AG04449 (cell line): ENCODE data around the gene AOPEP.

Experiments
- CTCF ChIA-PET: fragments of 350-600 bp; formaldehyde crosslinking; extraction: SDS; loops from one replicate; lab custom pipeline; 2021; ENCODE audit warnings: antibody characterized with exemption; lab: Yijun Ruan, JAX
- POLR2A ChIA-PET: fragments of 400-600, 350-600 bp; formaldehyde crosslinking; extraction: SDS; loops from one replicate; lab custom pipeline; 2020; ENCODE audit warnings: antibody characterized with exemption, inconsistent platforms; lab: Yijun Ruan, JAX
- DNase-seq: peaks from one replicate; pipeline ENCODE4 v3.0.0-alpha.2; 2010; ENCODE audit warnings: low read depth, low spot score
- H3K4me3 ChIP-seq: 2 replicates; pipeline ENCODE4 v1.5.1; 2011; ENCODE audit warnings: low read depth, mild to moderate bottlenecking, control low read depth, low read length
- TF ChIP-seq, protein P1 (sequence below): IDR thresholded peaks from one replicate; pipeline ENCODE4 v1.5.1; 2011; ENCODE audit warnings: mild to moderate bottlenecking, moderate library complexity, low read length, control low read depth, inconsistent platforms; ENCODE audit not compliant: insufficient read depth; ENCODE audit errors: missing control alignments

Gene AOPEP

DNA sequence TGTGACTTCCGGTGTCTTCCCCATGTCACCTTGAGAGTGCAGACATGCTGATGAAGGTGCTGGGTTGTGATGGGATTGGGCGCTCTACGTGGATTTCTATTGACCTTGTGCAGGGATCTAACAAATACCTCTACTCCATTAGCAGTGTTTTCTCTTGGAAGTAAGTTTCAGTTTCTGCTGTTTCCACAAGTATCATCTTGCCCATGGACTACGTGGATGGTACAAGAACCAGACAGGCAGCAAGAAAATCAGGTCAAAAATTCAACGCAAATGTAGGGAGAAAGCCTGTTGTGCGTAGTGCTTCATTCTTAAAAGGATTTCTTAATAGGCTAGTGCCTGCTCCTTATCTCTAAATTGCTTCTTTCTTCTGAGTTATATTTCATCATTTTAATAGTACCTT, 60.8 kb downstream of the AOPEP start:
- TF ChIP-seq, protein P1, sequence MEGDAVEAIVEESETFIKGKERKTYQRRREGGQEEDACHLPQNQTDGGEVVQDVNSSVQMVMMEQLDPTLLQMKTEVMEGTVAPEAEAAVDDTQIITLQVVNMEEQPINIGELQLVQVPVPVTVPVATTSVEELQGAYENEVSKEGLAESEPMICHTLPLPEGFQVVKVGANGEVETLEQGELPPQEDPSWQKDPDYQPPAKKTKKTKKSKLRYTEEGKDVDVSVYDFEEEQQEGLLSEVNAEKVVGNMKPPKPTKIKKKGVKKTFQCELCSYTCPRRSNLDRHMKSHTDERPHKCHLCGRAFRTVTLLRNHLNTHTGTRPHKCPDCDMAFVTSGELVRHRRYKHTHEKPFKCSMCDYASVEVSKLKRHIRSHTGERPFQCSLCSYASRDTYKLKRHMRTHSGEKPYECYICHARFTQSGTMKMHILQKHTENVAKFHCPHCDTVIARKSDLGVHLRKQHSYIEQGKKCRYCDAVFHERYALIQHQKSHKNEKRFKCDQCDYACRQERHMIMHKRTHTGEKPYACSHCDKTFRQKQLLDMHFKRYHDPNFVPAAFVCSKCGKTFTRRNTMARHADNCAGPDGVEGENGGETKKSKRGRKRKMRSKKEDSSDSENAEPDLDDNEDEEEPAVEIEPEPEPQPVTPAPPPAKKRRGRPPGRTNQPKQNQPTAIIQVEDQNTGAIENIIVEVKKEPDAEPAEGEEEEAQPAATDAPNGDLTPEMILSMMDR = no peak
- ChIA-PET CTCF (interaction anchor here (0.8 to 1.5 kb wide), 3 partner anchors 18 to 341 kb away, joined by 3 to 5 read pairs (median 4); no protein-coding TSS in a partner anchor), POLR2A (no interaction called here)
- H3K4me3 ChIP-seq = no peak overlapping the region
- DNase-seq = no peak

DNA sequence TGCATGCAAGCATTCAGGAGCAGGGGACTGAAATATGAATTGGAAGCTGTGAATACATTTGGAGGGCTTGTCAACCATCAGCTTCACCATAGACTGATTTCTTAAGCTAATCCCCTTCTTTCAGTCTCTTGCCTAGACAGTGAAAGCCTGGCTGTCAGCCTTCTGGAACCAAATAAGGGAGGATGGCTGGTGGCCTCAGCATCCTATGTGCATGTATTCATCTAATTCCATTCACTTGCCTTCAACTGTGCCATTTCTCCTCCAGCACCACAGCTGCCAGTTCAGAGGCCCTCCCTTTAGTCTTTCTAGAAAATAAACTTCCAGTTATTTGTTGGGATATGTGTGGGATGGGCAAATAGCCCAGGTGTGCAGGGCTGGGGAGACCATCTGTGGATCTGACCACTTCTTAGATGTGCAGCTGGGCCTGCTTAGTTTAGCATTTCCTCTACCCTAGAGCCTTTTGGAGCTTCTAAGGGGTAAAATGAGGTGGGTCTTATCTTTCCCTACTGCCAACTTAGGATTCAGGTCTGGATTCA, 62.1 kb downstream of the AOPEP start:
- no peak for DNase-seq
- H3K4me3 ChIP-seq = no peak overlapping the region
- ChIA-PET POLR2A (interaction anchor here (0.8 kb wide), 1 partner anchor 80 kb away, joined by 3 read pairs; no protein-coding TSS in a partner anchor), CTCF (interaction anchor here (0.6 to 2.1 kb wide), 6 partner anchors 8 to 342 kb away, joined by 3 to 7 read pairs (median 4); no protein-coding TSS in a partner anchor)
- TF ChIP-seq, protein P1 = no peak

DNA sequence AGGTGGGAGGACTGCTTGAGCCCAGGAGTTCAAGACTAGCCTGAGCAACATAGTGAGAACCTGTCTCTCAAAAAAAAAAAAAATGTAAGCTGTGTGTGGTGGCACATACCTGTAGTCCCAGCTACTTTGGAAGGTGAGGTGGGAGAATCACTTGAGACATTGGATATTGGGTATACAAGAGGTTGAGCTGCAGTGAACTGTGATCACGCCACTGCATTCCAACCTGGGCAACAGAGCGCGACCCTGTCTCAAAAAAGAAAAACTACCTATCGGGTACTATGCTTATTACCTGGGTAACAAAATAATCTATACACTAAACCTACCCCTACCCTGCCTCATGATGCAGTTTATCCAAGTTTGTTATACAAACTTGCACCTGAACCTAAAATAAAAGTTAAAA, 64.9 kb downstream of the AOPEP start:
- TF ChIP-seq, protein P1 = no peak
- CTCF ChIA-PET = interaction anchor here (0.8 to 1.8 kb wide), 5 partner anchors 8 to 52 kb away, joined by 3 to 7 read pairs (median 4); no protein-coding TSS in a partner anchor
- no peak overlapping the region for H3K4me3 ChIP-seq
- POLR2A ChIA-PET = no interaction called here
- DNase-seq = no peak

DNA sequence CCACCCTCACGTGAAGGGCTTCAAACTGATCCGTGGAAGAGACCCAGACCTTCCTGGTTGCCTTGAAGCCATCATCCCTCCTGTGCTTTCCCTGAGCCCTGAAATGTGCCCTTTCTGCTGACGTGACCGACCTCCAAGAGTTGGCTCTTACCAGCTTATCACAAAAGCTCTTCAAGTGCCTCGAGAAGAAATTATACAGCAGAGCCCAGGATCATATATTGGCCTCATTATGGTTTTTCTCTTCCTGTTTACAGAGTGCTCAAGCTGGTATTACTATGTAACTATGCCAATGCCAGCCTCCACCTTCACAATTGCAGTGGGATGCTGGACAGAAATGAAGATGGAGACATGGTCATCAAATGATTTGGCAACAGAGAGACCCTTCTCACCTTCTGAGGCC, 66.0 kb downstream of the AOPEP start:
- no peak for DNase-seq
- ChIA-PET CTCF (interaction anchor here (0.6 to 2.1 kb wide), 5 partner anchors 9 to 224 kb away, joined by 3 to 7 read pairs (median 4); no protein-coding TSS in a partner anchor), POLR2A (no interaction called here)
- no peak overlapping the region for H3K4me3 ChIP-seq
- TF ChIP-seq, protein P1 = no peak

DNA sequence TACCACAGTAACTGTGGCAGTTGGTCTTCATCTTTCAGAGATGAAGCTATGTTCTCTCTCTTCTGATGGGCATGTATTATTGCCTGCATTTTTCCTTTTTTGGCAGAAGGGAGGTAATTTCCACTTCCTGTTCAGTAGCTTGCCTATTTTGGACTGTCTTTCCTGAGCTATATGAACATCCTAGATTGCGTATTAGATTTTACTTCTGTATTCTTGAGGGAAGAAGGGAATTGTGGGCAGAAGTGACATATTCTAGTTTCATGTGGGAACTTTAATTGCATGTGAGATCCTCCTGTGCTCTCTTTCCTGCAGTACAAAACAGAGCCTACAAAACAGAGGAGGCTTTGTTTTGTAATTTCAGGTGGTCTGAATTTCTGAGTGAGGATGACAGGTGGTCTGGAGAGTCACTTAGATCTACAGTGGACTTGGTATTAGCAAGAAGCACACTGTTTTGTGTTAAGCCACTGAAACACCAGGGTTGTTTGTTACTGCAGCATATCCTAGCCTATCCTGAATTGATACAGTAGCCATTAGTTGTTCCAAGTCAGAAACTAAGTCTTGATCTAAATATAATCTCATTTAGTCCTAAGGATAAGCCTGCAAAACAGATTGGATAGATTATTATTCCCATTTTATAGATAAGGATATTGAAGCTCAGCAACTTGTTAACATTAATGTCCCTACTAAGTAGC, 68.1 kb downstream of the AOPEP start:
- H3K4me3 ChIP-seq = no peak overlapping the region
- POLR2A ChIA-PET = no interaction called here
- CTCF ChIA-PET = interaction anchor here (0.8 to 3.3 kb wide), 4 partner anchors 11 to 332 kb away, joined by 3 to 22 read pairs (median 4); no protein-coding TSS in a partner anchor
- TF ChIP-seq, protein P1 = no peak
- DNase-seq = no peak

DNA sequence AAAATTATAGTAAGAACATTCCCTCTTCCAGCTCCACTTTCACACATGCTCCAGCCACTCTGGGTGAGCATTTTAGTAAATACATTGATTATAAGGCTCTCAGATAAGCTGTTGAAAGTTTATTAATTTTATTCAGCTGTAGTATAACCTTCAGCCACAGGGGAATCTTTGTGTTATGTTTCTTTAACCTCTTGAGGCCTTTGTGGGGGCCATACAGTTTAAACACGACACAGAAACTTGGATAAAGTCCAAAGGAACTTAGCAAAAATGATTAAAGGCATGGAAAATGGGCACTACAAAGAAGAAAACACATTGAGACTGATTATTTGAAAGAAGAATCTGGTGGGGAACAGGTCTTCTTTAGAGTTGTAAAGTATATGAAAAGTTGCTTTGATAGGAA, 70.2 kb downstream of the AOPEP start:
- DNase-seq = no peak
- H3K4me3 ChIP-seq = no peak overlapping the region
- ChIA-PET CTCF (interaction anchor here (3.3 kb wide), 1 partner anchor 13 kb away, joined by 22 read pairs; no protein-coding TSS in a partner anchor), POLR2A (no interaction called here)
- TF ChIP-seq, protein P1 = no peak
